Measurements from ENCODE around the gene SEMA4C. TPM values are rescaled to one million over a fixed set of nuclear protein-coding genes. Genes with fewer than 3 reads are reported as not detected.
A peak's percentile ranks its signal among the peaks of the same experiment; 100 is the strongest.

SEMA4C gene
- total RNA-seq, 1 donor from 2014 or later: 24.3 TPM

DNA sequence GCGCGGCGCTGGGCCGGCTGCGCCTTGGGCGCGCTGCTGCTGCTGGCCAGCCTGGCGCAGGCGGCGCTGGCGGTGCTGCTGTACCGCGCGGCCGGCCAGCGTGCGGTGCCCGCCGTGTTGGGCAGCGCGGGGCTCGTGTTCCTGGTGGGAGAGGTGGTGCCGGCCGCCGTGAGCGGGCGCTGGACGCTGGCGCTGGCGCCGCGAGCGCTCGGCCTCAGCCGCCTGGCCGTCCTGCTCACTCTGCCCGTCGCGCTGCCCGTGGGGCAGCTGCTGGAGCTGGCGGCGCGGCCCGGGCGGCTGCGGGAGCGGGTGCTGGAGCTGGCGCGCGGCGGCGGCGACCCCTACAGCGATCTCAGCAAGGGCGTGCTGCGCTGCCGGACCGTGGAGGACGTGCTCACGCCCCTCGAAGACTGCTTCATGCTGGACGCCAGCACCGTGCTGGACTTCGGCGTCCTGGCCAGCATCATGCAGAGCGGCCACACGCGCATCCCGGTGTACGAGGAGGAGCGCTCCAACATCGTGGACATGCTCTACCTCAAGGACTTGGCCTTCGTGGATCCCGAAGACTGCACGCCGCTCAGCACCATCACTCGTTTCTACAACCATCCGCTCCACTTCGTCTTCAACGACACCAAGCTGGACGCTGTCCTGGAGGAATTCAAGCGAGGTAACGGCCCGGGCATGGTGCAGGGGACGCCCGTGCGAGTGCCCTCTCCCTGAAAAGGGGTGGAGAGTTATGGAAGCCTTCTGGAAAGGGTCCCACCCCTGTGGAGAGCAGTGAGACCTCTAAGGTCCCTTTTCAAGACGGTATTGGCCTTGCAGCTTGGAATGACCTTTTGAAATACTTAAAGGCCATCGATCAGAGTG is 52.8 kb downstream of the SEMA4C start:
- DNase-seq: no peak
- H3K4me3 ChIP-seq: peak overlapping the region; percentile 84
- intact Hi-C loops (cut with DNase I): no loop called here

GRCh38 chr2:96816127-96816835 is 53.6 kb downstream of the SEMA4C start, which contains the start of gene CNNM3:
Gene CNNM3, plus strand, starts transcription at chr2:96816268. Its CDS starts 10 bp downstream, at chr2:96816278.
- Histone ChIP-seq H3K36me3 (peaks cover 12% of the 10 kb centered on the region), H3K27ac (peak within 1 kb of the TSS; percentile 92), H3K4me1 (peaks cover 50% of the 10 kb centered on the region), H3K4me3 (peak within 1 kb of the TSS; percentile 84), H3K27me3 (ENCODE audit: low read depth) (no peaks in the 10 kb centered on the region), H3K9me3 (no peaks in the 10 kb centered on the region)
- intact Hi-C loops (cut with DNase I): no loop called here
- TF ChIP-seq CTCF (IDR thresholded peaks at IDR 0.05): peak; percentile 73
- ATAC-seq (peak; percentile 98), DNase-seq (peak; percentile 98)

More for the DNA sequence above, 52.8 kb downstream of the SEMA4C start:
- no peaks in the 10 kb centered on the region for H3K9me3 ChIP-seq
- H3K4me1 ChIP-seq: peaks cover 53% of the 10 kb centered on the region
- ATAC-seq: no peak
- H3K36me3 ChIP-seq: peaks cover 16% of the 10 kb centered on the region
- no peak overlapping the region for H3K27ac ChIP-seq
- H3K27me3 ChIP-seq (ENCODE audit: low read depth): no peaks in the 10 kb centered on the region
- no peak for TF ChIP-seq CTCF (IDR thresholded peaks at IDR 0.05)

DNA sequence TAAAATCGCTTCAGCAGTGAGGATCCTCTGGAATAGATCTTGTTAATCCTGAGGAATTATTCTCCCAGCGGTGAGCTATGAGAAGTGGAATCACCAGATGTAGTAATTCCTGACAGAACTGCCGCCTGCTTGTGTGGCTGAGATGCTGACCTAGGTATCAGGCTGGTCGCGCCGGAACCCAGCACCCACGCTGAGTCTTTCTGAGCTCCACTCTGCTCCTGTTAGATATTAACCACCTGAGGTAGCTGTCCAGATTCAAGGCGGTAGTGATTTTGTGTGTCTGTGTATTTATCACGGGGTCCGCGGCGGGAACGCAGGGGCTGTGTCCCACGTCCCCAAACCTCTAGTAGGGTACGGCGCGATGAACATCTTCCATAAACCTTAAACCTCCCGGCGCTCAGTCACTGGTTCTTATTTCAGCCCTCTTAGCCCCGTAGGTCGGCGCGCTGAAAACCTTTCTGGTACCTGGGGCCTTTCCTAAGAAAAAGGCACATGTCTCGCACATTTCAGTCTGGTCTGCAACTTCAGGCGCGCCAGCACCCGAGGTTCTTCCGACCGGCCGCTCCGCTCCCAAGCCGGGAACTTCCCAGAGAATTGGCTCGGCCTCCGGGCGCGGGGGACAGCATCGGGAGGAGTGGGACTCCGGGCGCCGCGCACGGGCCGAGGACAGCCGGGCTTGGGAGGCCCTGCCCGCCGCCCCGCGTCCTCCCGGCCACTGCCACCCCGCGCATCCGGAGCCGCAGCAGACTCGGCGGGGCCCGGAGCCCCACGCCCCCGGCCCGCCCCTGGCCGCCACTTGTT is 54.4 kb downstream of the SEMA4C start:
- no peak for TF ChIP-seq CTCF (IDR thresholded peaks at IDR 0.05)
- no peaks in the 10 kb centered on the region for H3K9me3 ChIP-seq
- H3K27ac ChIP-seq: peak overlapping the region; percentile 92
- H3K36me3 ChIP-seq: peaks cover 5% of the 10 kb centered on the region
- peak overlapping the region; percentile 84 for H3K4me3 ChIP-seq
- DNase-seq: no peak
- ATAC-seq: peak in 1 of 2 donors; percentile 2
- peaks cover 44% of the 10 kb centered on the region for H3K4me1 ChIP-seq
- intact Hi-C loops (cut with DNase I): no loop called here
- H3K27me3 ChIP-seq (ENCODE audit: low read depth): no peaks in the 10 kb centered on the region

DNA sequence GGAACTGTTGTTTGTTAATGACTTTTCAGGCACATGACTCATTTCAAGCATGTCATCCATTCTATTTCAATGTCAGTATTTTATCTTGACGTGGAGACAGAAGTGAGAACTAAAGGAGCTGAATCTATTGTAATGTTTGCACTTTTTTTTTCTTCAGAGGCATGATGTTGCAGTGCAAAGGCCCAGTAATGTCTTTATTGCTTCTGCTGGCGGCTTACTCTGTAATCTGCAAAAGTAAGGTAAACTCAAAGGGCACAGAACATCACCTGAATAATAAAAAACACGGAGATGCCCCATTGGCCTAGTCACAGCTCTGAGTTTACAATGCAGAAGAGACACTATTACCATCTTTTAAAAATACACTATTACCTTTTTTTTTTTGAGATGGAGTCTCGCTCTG is 56.2 kb downstream of the SEMA4C start:
- TF ChIP-seq CTCF (IDR thresholded peaks at IDR 0.05): no peak
- no peak overlapping the region for H3K27ac ChIP-seq
- no peak for ATAC-seq
- H3K27me3 ChIP-seq (ENCODE audit: low read depth): no peaks in the 10 kb centered on the region
- intact Hi-C loops (cut with DNase I): no loop called here
- peaks cover 17% of the 10 kb centered on the region for H3K36me3 ChIP-seq
- H3K4me3 ChIP-seq: no peak overlapping the region
- DNase-seq: no peak
- H3K4me1 ChIP-seq: peaks cover 25% of the 10 kb centered on the region
- no peaks in the 10 kb centered on the region for H3K9me3 ChIP-seq

DNA sequence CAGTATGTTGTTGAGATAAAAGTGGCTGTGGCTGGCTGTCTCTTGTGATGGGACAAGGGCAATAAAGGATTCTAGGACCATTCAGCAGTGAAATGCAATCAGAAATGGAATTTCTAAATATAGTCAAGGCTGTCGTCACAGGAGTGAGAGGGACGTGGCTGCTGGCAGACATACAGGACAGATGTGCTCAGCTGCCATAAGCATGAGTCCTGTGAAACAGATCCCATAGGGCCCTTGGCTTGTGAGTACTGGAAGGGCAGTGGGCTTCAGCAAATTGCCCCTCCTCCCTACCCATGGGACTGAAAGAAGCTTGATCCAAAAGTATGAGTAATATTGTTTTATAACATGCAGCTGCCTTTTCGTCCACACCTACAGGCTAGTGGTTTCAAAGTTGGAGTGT is 58.0 kb downstream of the SEMA4C start:
- DNase-seq: no peak
- peaks cover 10% of the 10 kb centered on the region for H3K4me1 ChIP-seq
- H3K9me3 ChIP-seq: no peaks in the 10 kb centered on the region
- intact Hi-C loops (cut with DNase I): no loop called here
- no peak overlapping the region for H3K27ac ChIP-seq
- TF ChIP-seq CTCF (IDR thresholded peaks at IDR 0.05): no peak
- H3K27me3 ChIP-seq (ENCODE audit: low read depth): no peaks in the 10 kb centered on the region
- no peak overlapping the region for H3K4me3 ChIP-seq
- no peak for ATAC-seq
- peaks cover 19% of the 10 kb centered on the region for H3K36me3 ChIP-seq
